Measurements from ENCODE around the gene SGIP1.
"Not testable (repeated sequence)": the region's sequence is repeated elsewhere in the genome, so short reads cannot be mapped to it uniquely, and the experiment has no call there.

SGIP1 gene

GRCh38 chr1:66775646-66776045 is 241.7 kb downstream of the SGIP1 start:
- no peak for DNase-seq

GRCh38 chr1:66777831-66778230 is 243.9 kb downstream of the SGIP1 start:
- DNase-seq: no peak

GRCh38 chr1:66778266-66778665 is 244.3 kb downstream of the SGIP1 start:
- DNase-seq: no peak

GRCh38 chr1:66778969-66779368 is 245.0 kb downstream of the SGIP1 start:
- no peak for DNase-seq

GRCh38 chr1:66779475-66780078 is 245.6 kb downstream of the SGIP1 start:
- no peak for DNase-seq

GRCh38 chr1:66785800-66786199 is 251.8 kb downstream of the SGIP1 start:
- not testable (repeated sequence) for DNase-seq

GRCh38 chr1:66787641-66788040 is 253.7 kb downstream of the SGIP1 start:
- no peak for DNase-seq

- no peak for DNase-seq
Observed at GRCh38 chr1:66788231-66788939, 254.4 kb downstream of the SGIP1 start.

GRCh38 chr1:66791621-66792610 is 258.0 kb downstream of the SGIP1 start:
- DNase-seq: no peak

GRCh38 chr1:66795839-66796238 is 261.9 kb downstream of the SGIP1 start:
- DNase-seq: not testable (repeated sequence)
